SU-DHL-6 (cell line): Measurements from ENCODE around the gene SLC13A2.

ENCODE experiments used
- H2AFZ ChIP-seq: fragments of 200-600 bp; sonication (generic); 2 replicates; pipeline ENCODE4 v1.6.1; 2014; ENCODE audit warnings: low read depth, mild to moderate bottlenecking, moderate library complexity, mixed read lengths, antibody characterized with exemption, low read length; ENCODE audit not compliant: severe bottlenecking
- H3F3A ChIP-seq: fragments of 200-600 bp; shearing (Covaris generic); 2 replicates; pipeline ENCODE4 v1.6.0; 2016; ENCODE audit warnings: antibody characterized with exemption, mild to moderate bottlenecking; ENCODE audit not compliant: insufficient read depth
- H3K27ac ChIP-seq: fragments of 200-600 bp; sonication (generic); 2 replicates; pipeline ENCODE4 v1.5.1; 2016; ENCODE audit warnings: low read depth, mild to moderate bottlenecking, low read length, moderate library complexity, mixed read lengths
- H3K27me3 ChIP-seq: fragments of 200-600 bp; sonication (generic), shearing (Covaris generic); 2 replicates; pipeline ENCODE4 v1.6.0; 2014; ENCODE audit warnings: mild to moderate bottlenecking, low read length
- H3K36me3 ChIP-seq: fragments of 200-600 bp; sonication (generic); 2 replicates; pipeline ENCODE4 v1.6.1; 2014; ENCODE audit warnings: mild to moderate bottlenecking, low read length, mixed read lengths
- H3K4me2 ChIP-seq: fragments of 300-600, 200-600 bp; shearing (Covaris generic), sonication (generic); 2 replicates; pipeline ENCODE4 v1.6.0; 2014; ENCODE audit warnings: low read length, low read depth, mild to moderate bottlenecking; ENCODE audit not compliant: poor library complexity, severe bottlenecking
- H3K4me3 ChIP-seq: fragments of 200-600 bp; sonication (generic); 2 replicates; pipeline ENCODE4 v1.5.1; 2014; ENCODE audit warnings: antibody characterized with exemption, low read length, mild to moderate bottlenecking, mixed read lengths; ENCODE audit not compliant: insufficient read depth, poor library complexity, severe bottlenecking
- H3K79me2 ChIP-seq: fragments of 200-600 bp; sonication (generic); 2 replicates; pipeline ENCODE4 v1.6.1; 2014; ENCODE audit warnings: mild to moderate bottlenecking, low read length, moderate library complexity; ENCODE audit not compliant: insufficient read depth
- H3K9ac ChIP-seq: fragments of 200-600 bp; sonication (generic); 2 replicates; pipeline ENCODE4 v1.7.0; 2014; ENCODE audit warnings: mild to moderate bottlenecking, low read length
- H3K9me2 ChIP-seq: fragments of 200-600 bp; sonication (generic); replicated peaks from 2 replicates; pipeline ENCODE4 v1.6.1; 2014; ENCODE audit warnings: low read length; ENCODE audit not compliant: insufficient read depth
- H3K9me3 ChIP-seq: fragments of 200-600 bp; sonication (generic); 2 replicates; pipeline ENCODE4 v1.6.1; 2014; ENCODE audit warnings: low read length, mixed read lengths; ENCODE audit not compliant: insufficient read depth
- H4K20me1 ChIP-seq: fragments of 200-600 bp; sonication (generic); 2 replicates; pipeline ENCODE4 v1.6.1; 2014; ENCODE audit warnings: low read depth, mild to moderate bottlenecking, antibody characterized with exemption, low read length, moderate library complexity, mixed read lengths
- EZH2phosphoT487 ChIP-seq: fragments of 200-600 bp; sonication (generic), shearing (Covaris generic); conservative IDR thresholded peaks from 2 replicates; pipeline ENCODE4 v1.6.1; 2018; ENCODE audit warnings: mild to moderate bottlenecking, antibody characterized with exemption, low read length, moderate library complexity, mixed read lengths
- TF ChIP-seq, protein P1 (sequence below): fragments of 200-600 bp; sonication (generic); IDR thresholded peaks from one replicate; pipeline ENCODE4 v1.5.1; 2017; ENCODE audit warnings: antibody characterized with exemption, mild to moderate bottlenecking, low read length, moderate library complexity; ENCODE audit not compliant: insufficient read depth, poor library complexity, severe bottlenecking

SLC13A2 gene

DNA sequence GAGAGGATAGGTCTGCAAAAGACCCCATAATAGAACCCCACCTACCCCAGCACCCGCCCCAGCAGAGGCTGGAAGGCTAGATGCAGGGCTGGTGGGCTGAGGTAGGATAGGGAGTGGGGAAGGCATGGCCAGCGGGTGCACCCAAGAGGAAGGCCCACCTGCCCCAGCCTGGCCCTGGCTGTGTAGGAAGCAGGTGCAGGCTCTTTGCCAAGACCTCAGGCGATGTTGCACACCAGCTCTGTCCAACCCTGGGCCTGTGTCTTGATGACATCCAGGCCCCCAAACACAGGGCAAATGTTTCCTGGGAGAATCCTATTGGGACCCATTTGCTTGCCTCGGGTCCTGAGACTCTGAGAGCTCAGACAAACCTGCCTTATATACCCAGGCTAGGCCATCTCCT lies 66.8 kb downstream of the SLC13A2 start:
- Histone ChIP-seq H3K27ac (no peak overlapping the region), H3K9ac (no peak overlapping the region), H2AFZ (no peak overlapping the region), H3K36me3 (no peaks in the 10 kb centered on the region), H3K9me2 (no peaks in the 10 kb centered on the region), H3K4me3 (no peak overlapping the region), H4K20me1 (no peaks in the 10 kb centered on the region), H3F3A (no peaks in the 10 kb centered on the region), H3K9me3 (no peaks in the 10 kb centered on the region), H3K79me2 (no peaks in the 10 kb centered on the region), H3K4me2 (no peak overlapping the region), H3K27me3 (no peaks in the 10 kb centered on the region)
- TF ChIP-seq EZH2phosphoT487, result no peak
- TF ChIP-seq, protein P1, sequence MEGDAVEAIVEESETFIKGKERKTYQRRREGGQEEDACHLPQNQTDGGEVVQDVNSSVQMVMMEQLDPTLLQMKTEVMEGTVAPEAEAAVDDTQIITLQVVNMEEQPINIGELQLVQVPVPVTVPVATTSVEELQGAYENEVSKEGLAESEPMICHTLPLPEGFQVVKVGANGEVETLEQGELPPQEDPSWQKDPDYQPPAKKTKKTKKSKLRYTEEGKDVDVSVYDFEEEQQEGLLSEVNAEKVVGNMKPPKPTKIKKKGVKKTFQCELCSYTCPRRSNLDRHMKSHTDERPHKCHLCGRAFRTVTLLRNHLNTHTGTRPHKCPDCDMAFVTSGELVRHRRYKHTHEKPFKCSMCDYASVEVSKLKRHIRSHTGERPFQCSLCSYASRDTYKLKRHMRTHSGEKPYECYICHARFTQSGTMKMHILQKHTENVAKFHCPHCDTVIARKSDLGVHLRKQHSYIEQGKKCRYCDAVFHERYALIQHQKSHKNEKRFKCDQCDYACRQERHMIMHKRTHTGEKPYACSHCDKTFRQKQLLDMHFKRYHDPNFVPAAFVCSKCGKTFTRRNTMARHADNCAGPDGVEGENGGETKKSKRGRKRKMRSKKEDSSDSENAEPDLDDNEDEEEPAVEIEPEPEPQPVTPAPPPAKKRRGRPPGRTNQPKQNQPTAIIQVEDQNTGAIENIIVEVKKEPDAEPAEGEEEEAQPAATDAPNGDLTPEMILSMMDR, result no peak

DNA sequence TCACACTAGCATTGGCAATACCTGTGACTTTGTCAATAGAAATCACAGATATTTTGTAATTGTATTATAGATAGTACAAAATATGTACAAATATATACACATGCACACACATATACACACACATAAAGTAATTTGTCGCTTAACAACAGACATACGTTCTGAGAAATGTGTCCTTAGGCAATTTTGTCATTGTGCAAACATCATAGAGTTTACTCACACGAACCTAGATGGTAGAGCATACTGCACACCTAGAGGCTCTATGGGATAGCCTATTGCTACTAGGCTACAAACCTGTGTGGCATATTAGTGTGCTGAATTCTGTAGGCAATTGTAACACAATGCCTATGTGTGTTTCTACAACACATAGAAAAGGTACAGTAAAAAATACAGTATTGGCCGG lies 68.0 kb downstream of the SLC13A2 start:
- no peaks in the 10 kb centered on the region for H3K79me2 ChIP-seq
- no peaks in the 10 kb centered on the region for H3F3A ChIP-seq
- no peak overlapping the region for H3K4me3 ChIP-seq
- H3K4me2 ChIP-seq, result no peak overlapping the region
- H3K9me3 ChIP-seq, result no peaks in the 10 kb centered on the region
- H3K9me2 ChIP-seq, result no peaks in the 10 kb centered on the region
- TF ChIP-seq, protein P1, result no peak
- no peak for TF ChIP-seq EZH2phosphoT487
- no peaks in the 10 kb centered on the region for H4K20me1 ChIP-seq
- H3K36me3 ChIP-seq, result no peaks in the 10 kb centered on the region
- no peak overlapping the region for H2AFZ ChIP-seq
- no peak overlapping the region for H3K27ac ChIP-seq
- no peak overlapping the region for H3K9ac ChIP-seq
- H3K27me3 ChIP-seq, result no peaks in the 10 kb centered on the region

DNA sequence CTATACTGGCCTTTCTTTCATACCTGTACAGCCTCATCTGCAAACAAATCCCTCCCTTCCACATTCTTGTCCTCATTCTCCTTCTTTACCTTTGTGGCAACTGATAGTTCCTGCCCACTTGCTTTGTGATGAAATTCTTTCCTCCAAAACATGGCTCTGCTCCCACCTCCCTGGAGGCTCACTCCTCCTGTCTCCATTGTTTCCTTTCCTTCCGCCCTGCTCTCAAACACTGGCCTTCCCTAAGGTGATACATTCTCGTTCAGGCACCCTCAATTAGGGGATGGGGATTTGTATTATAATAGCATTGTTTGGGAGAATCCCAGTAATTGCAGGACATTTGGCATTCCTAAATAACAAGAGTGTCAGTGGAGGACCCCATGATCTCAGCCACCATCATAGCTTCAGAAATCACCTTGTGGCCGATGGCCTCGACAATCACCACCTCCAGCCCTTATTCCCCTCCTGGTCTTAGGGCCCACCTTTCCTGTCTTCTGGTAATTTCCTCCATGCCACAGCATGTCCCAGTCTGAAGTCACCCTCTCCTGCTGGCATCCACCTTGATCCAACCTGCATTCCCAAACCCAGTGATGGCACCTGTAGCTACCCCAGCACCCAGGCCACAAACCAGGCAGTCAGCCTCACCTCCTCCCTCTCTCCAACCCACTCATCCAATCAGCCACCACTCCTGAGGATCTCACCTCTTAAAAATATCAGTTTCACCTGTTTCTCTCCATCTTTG lies 71.1 kb downstream of the SLC13A2 start:
- no peaks in the 10 kb centered on the region for H4K20me1 ChIP-seq
- no peak overlapping the region for H3K4me2 ChIP-seq
- no peaks in the 10 kb centered on the region for H3K79me2 ChIP-seq
- no peak overlapping the region for H3K27ac ChIP-seq
- H3K27me3 ChIP-seq, result no peaks in the 10 kb centered on the region
- no peaks in the 10 kb centered on the region for H3K36me3 ChIP-seq
- H3K9me3 ChIP-seq, result no peaks in the 10 kb centered on the region
- H3K9me2 ChIP-seq, result no peaks in the 10 kb centered on the region
- TF ChIP-seq EZH2phosphoT487, result no peak
- TF ChIP-seq, protein P1, result no peak
- peaks cover 4% of the 10 kb centered on the region; the same call in 1 of the 2 replicates for H3F3A ChIP-seq
- H2AFZ ChIP-seq, result no peak overlapping the region
- no peak overlapping the region for H3K4me3 ChIP-seq
- H3K9ac ChIP-seq, result no peak overlapping the region
